ENCODE measurements around the gene TUBB8B.
"Not testable (repeated sequence)": the region's sequence is repeated elsewhere in the genome, so short reads cannot be mapped to it uniquely, and the experiment has no call there.

Gene TUBB8B

DNA sequence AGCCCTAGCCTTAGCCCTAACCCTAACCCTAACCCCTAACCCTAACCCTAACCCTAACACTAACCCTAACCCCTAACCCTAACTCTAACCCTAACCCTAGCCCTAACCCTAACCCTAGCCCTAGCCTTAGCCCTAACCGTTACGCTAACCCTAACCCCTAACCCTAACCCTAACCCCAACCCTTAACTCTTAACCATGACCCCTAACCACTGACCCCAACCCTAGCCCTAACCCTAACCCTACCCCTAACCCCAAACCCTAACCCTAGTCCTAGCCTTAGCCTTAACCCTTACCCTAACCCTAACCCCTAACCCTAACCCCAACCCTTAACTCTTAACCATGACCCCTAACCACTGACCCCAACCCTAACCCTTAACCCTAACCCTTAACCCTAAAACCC is 14.2 kb upstream of the TUBB8B start:
- DNase-seq (ENCODE audit: low read depth), result not testable (repeated sequence)

GRCh38 chr18:54388-54787 is 5.0 kb upstream of the TUBB8B start:
- not testable (repeated sequence) for H3K4me3 ChIP-seq (ENCODE audit: control insufficient read depth, low read depth, low read length); DNase-seq (ENCODE audit: low read depth)

More for the DNA sequence above, 14.2 kb upstream of the TUBB8B start:
- H3K4me3 ChIP-seq (ENCODE audit: control insufficient read depth, low read depth, low read length), result not testable (repeated sequence)

GRCh38 chr18:48696-49095 is 719 bp downstream of the TUBB8B start:
- not testable (repeated sequence) for H3K4me3 ChIP-seq (ENCODE audit: control insufficient read depth, low read depth, low read length); DNase-seq (ENCODE audit: low read depth)

GRCh38 chr18:13177-13576 is 36.2 kb downstream of the TUBB8B start:
- not testable (repeated sequence) for DNase-seq (ENCODE audit: low read depth); H3K4me3 ChIP-seq (ENCODE audit: control insufficient read depth, low read depth, low read length)

GRCh38 chr18:12773-13172 is 36.6 kb downstream of the TUBB8B start:
- not testable (repeated sequence) for DNase-seq (ENCODE audit: low read depth); H3K4me3 ChIP-seq (ENCODE audit: control insufficient read depth, low read depth, low read length)

DNA sequence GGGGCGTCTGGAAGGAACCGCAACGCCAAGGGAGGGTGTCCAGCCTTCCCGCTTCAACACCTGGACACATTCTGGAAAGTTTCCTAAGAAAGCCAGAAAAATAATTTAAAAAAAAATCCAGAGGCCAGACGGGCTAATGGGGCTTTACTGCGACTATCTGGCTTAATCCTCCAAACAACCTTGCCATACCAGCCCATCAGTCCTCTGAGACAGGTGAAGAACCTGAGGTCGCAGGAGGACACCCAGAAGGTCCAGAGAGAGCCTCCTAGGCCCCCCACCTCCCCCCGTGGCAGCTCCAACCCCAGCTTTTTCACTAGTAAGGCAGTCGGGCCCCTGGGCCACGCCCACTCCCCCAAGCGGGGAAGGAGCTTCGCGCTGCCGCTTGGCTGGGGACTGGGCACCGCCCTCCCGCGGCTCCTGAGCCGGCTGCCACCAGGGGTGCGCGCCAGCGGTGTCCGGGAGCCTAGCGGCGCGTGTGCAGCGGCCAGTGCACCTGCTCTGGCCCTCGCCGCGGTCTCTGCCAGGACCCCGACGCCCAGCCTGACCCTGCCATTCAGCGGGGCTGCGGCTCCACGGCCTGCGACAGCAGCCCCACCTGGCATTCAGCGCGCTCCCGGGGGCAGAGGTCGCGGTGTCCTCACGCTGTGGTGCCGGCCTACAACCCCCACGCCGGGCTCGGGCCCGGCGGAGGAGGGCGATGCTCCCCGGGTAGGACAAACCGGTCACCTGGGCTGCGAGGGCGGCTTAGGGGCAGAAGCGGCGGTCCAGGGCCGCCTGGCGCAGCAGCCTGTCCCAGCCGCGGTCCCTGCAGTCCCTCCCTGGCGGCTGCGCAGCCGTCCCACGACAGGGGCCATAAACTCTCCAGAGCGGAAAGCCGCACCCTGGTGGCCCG is 37.8 kb downstream of the TUBB8B start:
- not testable (repeated sequence) for DNase-seq (ENCODE audit: low read depth); H3K4me3 ChIP-seq (ENCODE audit: control insufficient read depth, low read depth, low read length)

- not testable (repeated sequence) for DNase-seq (ENCODE audit: low read depth); H3K4me3 ChIP-seq (ENCODE audit: control insufficient read depth, low read depth, low read length)
Measured at GRCh38 chr18:10624-11184, 38.7 kb downstream of the TUBB8B start.

DNA sequence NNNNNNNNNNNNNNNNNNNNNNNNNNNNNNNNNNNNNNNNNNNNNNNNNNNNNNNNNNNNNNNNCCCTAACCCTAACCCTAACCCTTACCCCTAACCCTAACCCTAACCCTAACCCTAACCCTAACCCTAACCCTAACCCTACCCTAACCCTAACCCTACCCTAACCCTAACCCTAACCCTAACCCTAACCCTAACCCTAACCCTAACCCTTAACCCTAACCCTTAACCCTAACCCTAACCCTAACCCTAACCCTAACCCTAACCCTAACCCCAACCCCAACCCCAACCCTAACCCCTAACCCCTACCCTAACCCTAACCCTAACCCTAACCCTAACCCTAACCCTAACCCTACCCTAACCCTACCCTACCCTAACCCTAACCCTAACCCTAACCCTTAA is 39.5 kb downstream of the TUBB8B start:
- DNase-seq (ENCODE audit: low read depth); H3K4me3 ChIP-seq (ENCODE audit: control insufficient read depth, low read depth, low read length): not testable (repeated sequence)
